H1 (cell line): ENCODE results near the gene ITGB5. TPM values are rescaled to one million over a fixed set of nuclear protein-coding genes. Genes with fewer than 3 reads are reported as not detected.

Source experiments
- CBX5 ChIP-seq: fragments of 300-800, 300-1000 bp; sonication (generic); IDR thresholded peaks from 2 replicates; pipeline ENCODE4 v1.7.1; 2016; ENCODE audit warnings: antibody characterized with exemption, low read length, low read depth
- SP1 ChIP-seq: IDR thresholded peaks from 2 replicates; pipeline ENCODE4 v1.6.1; 2011; ENCODE audit warnings: low read depth, low read length
- polyA plus RNA-seq, 7 experiments: library from polyadenylated mRNA; depleted of rRNA in 3 of 7; stranded (reverse) in 5 of 7; unstranded in 2 of 7; fragments of >200 nt in 5 of 7; fragments of 200-250 nt in 2 of 7; gene quantifications; 1 replicate in 5 of 7; 2 replicates in 1 of 7; 4 replicates in 1 of 7; pipeline versions ENCODE4 v1.2.1 to v1.2.3, GENCODE V29; 2011 to 2013; ENCODE audit warnings: missing spikeins in 2 of 7, mixed read lengths in 2 of 7
- total RNA-seq: library from RNA; stranded (reverse); fragmentation: NEBNext Ultra II Directional; extraction: Animal tissue kit (Norgen Biotek cat#: 25700); gene quantifications from 2 replicates; pipeline ENCODE4 v1.2.1, GENCODE V29; 2021

Gene ITGB5
- total and polyA plus RNA-seq, 2 of the 8 experiments (the other 6 are each of a cell fraction or from before 2014, with no cell fraction given) = 101 to 268 TPM

DNA sequence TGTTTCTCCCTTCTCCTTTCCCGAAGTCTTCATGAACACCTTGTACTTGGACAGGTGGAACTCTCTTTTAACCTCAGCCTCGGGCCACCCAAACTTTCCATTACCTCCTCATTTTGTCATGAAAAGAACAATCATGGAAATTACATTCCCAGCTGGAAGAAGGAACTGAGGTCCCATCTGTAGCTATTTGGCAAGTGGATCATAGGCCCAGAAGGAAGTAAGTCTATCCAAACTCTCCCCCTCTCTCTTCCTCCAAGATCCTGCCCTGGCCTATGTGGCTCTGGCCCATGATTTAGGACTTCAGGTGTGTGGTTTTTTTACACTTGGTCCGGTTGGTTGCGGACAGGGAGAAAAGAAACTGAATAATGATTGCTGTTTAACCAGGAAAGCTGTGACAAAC, 44.1 kb downstream of the ITGB5 start (continued):
- TF ChIP-seq CBX5 (no peak), SP1 (no peak)
